DND-41 (cell line): ENCODE data around the gene OPHN1.

ENCODE experiments used
- ATAC-seq: fragments of 200-7000 bp; cut with Tn5 transposase; 3 replicates; pipeline ENCODE4 v1.9.1; 2021; ENCODE audit warnings: low read depth; ENCODE audit not compliant: insufficient read depth
- DNase-seq: peaks from one replicate; pipeline ENCODE4 v3.0.0-alpha.2; 2020
- H2AFZ ChIP-seq: 2 replicates; pipeline ENCODE4 v1.6.0; 2012; ENCODE audit warnings: low read depth, low read length
- H3K27ac ChIP-seq: 2 replicates; pipeline ENCODE4 v1.5.1; 2012; ENCODE audit warnings: low read length, inconsistent platforms
- H3K27me3 ChIP-seq: fragments of 200-600 bp; sonication (generic); 2 replicates; pipeline ENCODE4 v1.6.0; 2012; ENCODE audit warnings: low read length, mild to moderate bottlenecking, inconsistent platforms; ENCODE audit not compliant: insufficient read depth, poor library complexity
- H3K36me3 ChIP-seq: 2 replicates; pipeline ENCODE4 v1.5.1; 2012; ENCODE audit warnings: low read length, inconsistent platforms; ENCODE audit not compliant: insufficient read depth
- H3K4me1 ChIP-seq: 2 replicates; pipeline ENCODE4 v1.5.1; 2012; ENCODE audit warnings: mild to moderate bottlenecking, low read length; ENCODE audit not compliant: insufficient read depth
- H3K4me2 ChIP-seq: 2 replicates; pipeline ENCODE4 v1.6.0; 2012; ENCODE audit warnings: mild to moderate bottlenecking, moderate library complexity, low read length, inconsistent platforms; ENCODE audit not compliant: insufficient read depth
- H3K4me3 ChIP-seq, 2 experiments: fragments of 200-600 bp in 1 of 2; shearing (Covaris generic) in 1 of 2; 2 replicates each; pipeline ENCODE4 v1.5.1; 2012 to 2016; ENCODE audit warnings: inconsistent platforms in 2 of 2, low read length in 2 of 2, mild to moderate bottlenecking in 2 of 2, low read depth in 1 of 2, moderate library complexity in 1 of 2
- H3K79me2 ChIP-seq: 2 replicates; pipeline ENCODE4 v1.6.0; 2012; ENCODE audit warnings: low read length, inconsistent platforms; ENCODE audit not compliant: insufficient read depth
- H3K9ac ChIP-seq: 2 replicates; pipeline ENCODE4 v1.6.0; 2012; ENCODE audit warnings: low read depth, mild to moderate bottlenecking, inconsistent platforms, low read length, moderate library complexity
- H3K9me3 ChIP-seq: 2 replicates; pipeline ENCODE4 v1.5.1; 2012; ENCODE audit warnings: low read length, moderate library complexity, mild to moderate bottlenecking, inconsistent platforms; ENCODE audit not compliant: insufficient read depth, severe bottlenecking
- H4K20me1 ChIP-seq: 2 replicates; pipeline ENCODE4 v1.6.0; 2012; ENCODE audit warnings: low read length; ENCODE audit not compliant: insufficient read depth
- EZH2 ChIP-seq: IDR thresholded peaks from 3 replicates; pipeline ENCODE4 v1.6.1; 2012; ENCODE audit warnings: borderline replicate concordance, low read depth, mild to moderate bottlenecking, moderate library complexity, low read length, inconsistent platforms; ENCODE audit not compliant: severe bottlenecking
- TF ChIP-seq, protein P1 (sequence below): IDR thresholded peaks from 2 replicates; pipeline ENCODE4 v1.5.1; 2012; ENCODE audit warnings: borderline replicate concordance, low read length, moderate library complexity, mild to moderate bottlenecking; ENCODE audit not compliant: poor library complexity, severe bottlenecking; ENCODE audit errors: extremely low read depth

Gene OPHN1

GRCh38 chrX:68193786-68194185 lies 239.5 kb downstream of the OPHN1 start:
- H3K79me2 ChIP-seq: no peaks in the 10 kb centered on the region

DNA sequence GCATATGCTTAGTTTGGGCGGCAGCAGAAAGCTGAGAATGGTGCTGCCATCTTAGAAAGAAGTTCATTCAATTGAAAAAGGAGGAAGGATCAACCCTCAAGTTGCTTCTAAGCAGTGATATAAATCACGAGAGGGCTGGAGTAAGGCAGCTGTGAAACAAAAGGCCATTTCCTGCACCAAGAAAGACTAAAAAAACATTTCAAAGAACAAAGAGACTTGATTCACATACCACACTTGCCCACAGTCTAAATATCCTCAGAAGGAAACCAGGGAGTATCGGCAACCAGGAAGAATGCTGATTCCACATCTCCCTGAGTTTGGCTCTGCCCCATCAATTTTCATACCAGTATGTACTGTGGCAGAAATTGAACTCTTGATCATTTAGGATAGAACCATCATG lies 240.1 kb downstream of the OPHN1 start:
- Histone ChIP-seq H3K9ac (no peak overlapping the region), H3K27me3 (no peaks in the 10 kb centered on the region), H3K4me1 (no peaks in the 10 kb centered on the region), H4K20me1 (no peaks in the 10 kb centered on the region), H3K79me2 (no peaks in the 10 kb centered on the region), H2AFZ (no peak overlapping the region), H3K36me3 (no peaks in the 10 kb centered on the region), H3K4me2 (no peak overlapping the region), H3K9me3 (no peaks in the 10 kb centered on the region), H3K4me3 (no peak overlapping the region), H3K27ac (no peak overlapping the region)
- no peak for DNase-seq
- TF ChIP-seq, protein P1, sequence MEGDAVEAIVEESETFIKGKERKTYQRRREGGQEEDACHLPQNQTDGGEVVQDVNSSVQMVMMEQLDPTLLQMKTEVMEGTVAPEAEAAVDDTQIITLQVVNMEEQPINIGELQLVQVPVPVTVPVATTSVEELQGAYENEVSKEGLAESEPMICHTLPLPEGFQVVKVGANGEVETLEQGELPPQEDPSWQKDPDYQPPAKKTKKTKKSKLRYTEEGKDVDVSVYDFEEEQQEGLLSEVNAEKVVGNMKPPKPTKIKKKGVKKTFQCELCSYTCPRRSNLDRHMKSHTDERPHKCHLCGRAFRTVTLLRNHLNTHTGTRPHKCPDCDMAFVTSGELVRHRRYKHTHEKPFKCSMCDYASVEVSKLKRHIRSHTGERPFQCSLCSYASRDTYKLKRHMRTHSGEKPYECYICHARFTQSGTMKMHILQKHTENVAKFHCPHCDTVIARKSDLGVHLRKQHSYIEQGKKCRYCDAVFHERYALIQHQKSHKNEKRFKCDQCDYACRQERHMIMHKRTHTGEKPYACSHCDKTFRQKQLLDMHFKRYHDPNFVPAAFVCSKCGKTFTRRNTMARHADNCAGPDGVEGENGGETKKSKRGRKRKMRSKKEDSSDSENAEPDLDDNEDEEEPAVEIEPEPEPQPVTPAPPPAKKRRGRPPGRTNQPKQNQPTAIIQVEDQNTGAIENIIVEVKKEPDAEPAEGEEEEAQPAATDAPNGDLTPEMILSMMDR: no peak
- TF ChIP-seq EZH2: no peak
- no peak for ATAC-seq

More at GRCh38 chrX:68193786-68194185, 239.5 kb downstream of the OPHN1 start:
- no peak overlapping the region for H3K27ac ChIP-seq
- no peaks in the 10 kb centered on the region for H3K36me3 ChIP-seq
- H3K4me2 ChIP-seq: no peak overlapping the region
- H3K27me3 ChIP-seq: no peaks in the 10 kb centered on the region
- H4K20me1 ChIP-seq: no peaks in the 10 kb centered on the region
- H3K4me1 ChIP-seq: no peaks in the 10 kb centered on the region
- H3K9me3 ChIP-seq: no peaks in the 10 kb centered on the region
- DNase-seq: no peak
- no peak overlapping the region for H2AFZ ChIP-seq
- no peak overlapping the region for H3K4me3 ChIP-seq
- TF ChIP-seq EZH2: no peak
- TF ChIP-seq, protein P1: no peak
- H3K9ac ChIP-seq: no peak overlapping the region
- ATAC-seq: no peak

- H3K9ac ChIP-seq: no peak overlapping the region
- no peaks in the 10 kb centered on the region for H3K27me3 ChIP-seq
- no peak overlapping the region for H3K27ac ChIP-seq
- no peaks in the 10 kb centered on the region for H3K79me2 ChIP-seq
- no peak for TF ChIP-seq EZH2
- TF ChIP-seq, protein P1: no peak
- no peak overlapping the region for H3K4me2 ChIP-seq
- H3K9me3 ChIP-seq: no peaks in the 10 kb centered on the region
- ATAC-seq (no peak), DNase-seq (no peak)
- no peaks in the 10 kb centered on the region for H3K36me3 ChIP-seq
- H3K4me3 ChIP-seq: no peak overlapping the region
- no peaks in the 10 kb centered on the region for H3K4me1 ChIP-seq
- H4K20me1 ChIP-seq: no peaks in the 10 kb centered on the region
- no peak overlapping the region for H2AFZ ChIP-seq
Measured at GRCh38 chrX:68190799-68191198, 242.5 kb downstream of the OPHN1 start.
